ENCODE data around the gene TNS2. TPM values are rescaled to one million over a fixed set of nuclear protein-coding genes. Genes with fewer than 3 reads are reported as not detected.
A peak's percentile ranks its signal among the peaks of the same experiment; 100 is the strongest.

Gene TNS2
- total and polyA plus RNA-seq, 2 of the 13 experiments (the other 11 are each of a cell fraction or from before 2014, with no cell fraction given): 8.9 to 20.4 TPM

- TF ChIP-seq PRDM10 (CRISPR knock-in tag; IDR thresholded peaks at IDR 0.05; ENCODE audit: low read depth): peak; percentile 91
- no peak for TF ChIP-seq ATF6 (CRISPR knock-in tag; conservative IDR thresholded peaks at IDR 0.05)
- TF ChIP-seq ZNF503 (CRISPR knock-in tag; IDR thresholded peaks at IDR 0.05): no peak
- no peak for TF ChIP-seq GFI1 (CRISPR knock-in tag; IDR thresholded peaks at IDR 0.05; ENCODE audit: borderline replicate concordance)
- TF ChIP-seq RBM39 (IDR thresholded peaks at IDR 0.05; ENCODE audit: low read depth, low read length, poor library complexity, severe bottlenecking): no peak
- peak; percentile 78 for TF ChIP-seq SAP130 (CRISPR knock-in tag; IDR thresholded peaks at IDR 0.05; ENCODE audit: low read depth)
- peak; percentile 85; the same call in 1 of the 2 replicates for TF ChIP-seq THRA (CRISPR knock-in tag; IDR thresholded peaks at IDR 0.05; ENCODE audit: borderline replicate concordance)
- TF ChIP-seq ZNF567 (CRISPR knock-in tag; IDR thresholded peaks at IDR 0.05; ENCODE audit: borderline replicate concordance): no peak
- peak; percentile 57 for TF ChIP-seq ZNF687 (CRISPR knock-in tag; IDR thresholded peaks at IDR 0.05)
- no peak for TF ChIP-seq ZNF382 (CRISPR knock-in tag; IDR thresholded peaks at IDR 0.05; ENCODE audit: borderline replicate concordance)
- no peak for TF ChIP-seq PBX2 (CRISPR knock-in tag; IDR thresholded peaks at IDR 0.05)
- peak; percentile 24; the same call in 1 of the 2 replicates for TF ChIP-seq MEF2D (CRISPR knock-in tag; IDR thresholded peaks at IDR 0.05)
These were observed 49.4 kb downstream of the TNS2 start (continued) for GRCh38 chr12:53099071-53099882.

Data from HepG2 (cell line).